GM23338 (cell line): ENCODE data around the gene COL4A2. TPM values are rescaled to one million over a fixed set of nuclear protein-coding genes. Genes with fewer than 3 reads are reported as not detected.

ENCODE experiments used
- ATAC-seq: fragments of 200-7000 bp; cut with Tn5 transposase; 3 replicates; pipeline ENCODE4 v1.9.1; 2020
- DNase-seq: peaks from one replicate; pipeline ENCODE4 v3.0.0-alpha.2; 2015; ENCODE audit warnings: low spot score
- H2AFZ ChIP-seq: fragments of 200-600 bp; sonication (generic); 2 replicates; pipeline ENCODE4 v1.8.0; 2016; ENCODE audit warnings: antibody characterized with exemption, mild to moderate bottlenecking, moderate library complexity
- H3F3A ChIP-seq: fragments of 200-600 bp; sonication (generic); replicated peaks from 2 replicates; pipeline ENCODE4 v1.8.0; 2017; ENCODE audit warnings: antibody characterized with exemption, mixed run types, low read depth
- H3K27ac ChIP-seq: fragments of 200-600 bp; sonication (generic); 2 replicates; pipeline ENCODE4 v1.6.1; 2016; ENCODE audit warnings: low read depth
- H3K27me3 ChIP-seq: fragments of 200-600 bp; sonication (generic); 2 replicates; pipeline ENCODE4 v1.8.0; 2016; ENCODE audit warnings: mild to moderate bottlenecking, mixed run types, moderate library complexity; ENCODE audit not compliant: insufficient read depth
- H3K36me3 ChIP-seq: fragments of 200-600 bp; sonication (generic); 2 replicates; pipeline ENCODE4 v1.8.0; 2016; ENCODE audit warnings: mild to moderate bottlenecking; ENCODE audit not compliant: insufficient read depth
- H3K4me1 ChIP-seq: fragments of 200-600 bp; sonication (generic); 2 replicates; pipeline ENCODE4 v1.8.0; 2016; ENCODE audit warnings: mild to moderate bottlenecking, moderate library complexity; ENCODE audit not compliant: insufficient read depth
- H3K4me2 ChIP-seq: fragments of 200-600 bp; sonication (generic); 2 replicates; pipeline ENCODE4 v1.7.1; 2017; ENCODE audit warnings: mixed run types
- H3K4me3 ChIP-seq: fragments of 200-600 bp; sonication (generic); 2 replicates; pipeline ENCODE4 v1.6.1; 2016; ENCODE audit warnings: mixed run types
- H3K79me2 ChIP-seq: fragments of 200-600 bp; sonication (generic); replicated peaks from 2 replicates; pipeline ENCODE4 v1.8.0; 2017; ENCODE audit warnings: mild to moderate bottlenecking; ENCODE audit not compliant: insufficient read depth
- H3K9me2 ChIP-seq: fragments of 200-600 bp; sonication (generic); 2 replicates; pipeline ENCODE4 v1.8.0; 2017; ENCODE audit not compliant: insufficient read depth
- H4K20me1 ChIP-seq: fragments of 200-600 bp; sonication (generic); replicated peaks from 2 replicates; pipeline ENCODE4 v1.8.0; 2017; ENCODE audit warnings: mild to moderate bottlenecking; ENCODE audit not compliant: insufficient read depth
- H3K27ac Mint-ChIP-seq: 2 replicates; pipeline ENCODE4 v1.8.0; 2020; ENCODE audit warnings: inconsistent platforms, mild to moderate bottlenecking, moderate library complexity, mixed read lengths
- H3K27me3 Mint-ChIP-seq: 3 replicates; pipeline ENCODE4 v1.8.0; 2022; ENCODE audit warnings: low read depth, mild to moderate bottlenecking, moderate library complexity, mixed read lengths, inconsistent platforms; ENCODE audit not compliant: insufficient read depth, poor library complexity
- H3K36me3 Mint-ChIP-seq: 3 replicates; pipeline ENCODE4 v1.8.0; 2021; ENCODE audit warnings: low read depth, mild to moderate bottlenecking, inconsistent platforms, moderate library complexity, mixed read lengths
- H3K4me1 Mint-ChIP-seq: 3 replicates; pipeline ENCODE4 v1.8.0; 2020; ENCODE audit warnings: mild to moderate bottlenecking, inconsistent platforms, mixed read lengths
- H3K4me3 Mint-ChIP-seq: 3 replicates; pipeline ENCODE4 v1.8.0; 2021; ENCODE audit warnings: moderate library complexity, mild to moderate bottlenecking, inconsistent platforms, mixed read lengths
- H3K9me3 Mint-ChIP-seq: 3 replicates; pipeline ENCODE4 v1.8.0; 2020; ENCODE audit warnings: moderate library complexity, mild to moderate bottlenecking, inconsistent platforms, mixed read lengths
- ETS1 ChIP-seq: IDR thresholded peaks from 2 replicates; pipeline ENCODE4 v1.6.1; 2016; ENCODE audit warnings: antibody characterized with exemption
- EZH2 ChIP-seq: fragments of 200-600 bp; sonication (generic); IDR thresholded peaks from one replicate; pipeline ENCODE4 v1.8.0; 2017; ENCODE audit warnings: antibody characterized with exemption, mild to moderate bottlenecking, low read depth; ENCODE audit not compliant: unreplicated experiment
- EZH2phosphoT487 ChIP-seq: fragments of 200-600 bp; sonication (generic); IDR thresholded peaks from one replicate; pipeline ENCODE4 v1.8.1; 2018; ENCODE audit warnings: antibody characterized with exemption; ENCODE audit not compliant: unreplicated experiment
- JUNB ChIP-seq: IDR thresholded peaks from one replicate; pipeline ENCODE4 v1.6.1; 2016; ENCODE audit warnings: antibody characterized with exemption; ENCODE audit not compliant: unreplicated experiment
- POLR2AphosphoS5 ChIP-seq: IDR thresholded peaks from 2 replicates; pipeline ENCODE4 v1.6.1; 2016; ENCODE audit warnings: antibody characterized with exemption, low read depth
- STAT1 ChIP-seq: IDR thresholded peaks from one replicate; pipeline ENCODE4 v1.6.1; 2016; ENCODE audit warnings: antibody characterized with exemption; ENCODE audit not compliant: unreplicated experiment
- ZNF114 ChIP-seq: fragments of 250-450 bp; sonication (Bioruptor Pico); IDR thresholded peaks from 2 replicates; pipeline ENCODE4 v1.5.0; 2020; ENCODE audit warnings: mild to moderate bottlenecking, moderate library complexity
- ZNF331 ChIP-seq: fragments of 250-450 bp; sonication (Bioruptor Pico); IDR thresholded peaks from 2 replicates; pipeline ENCODE4 v1.5.0; 2020; ENCODE audit warnings: low read depth, mild to moderate bottlenecking, moderate library complexity
- ZNF462 ChIP-seq: fragments of 250-450 bp; sonication (Bioruptor Pico); IDR thresholded peaks from 2 replicates; pipeline ENCODE4 v1.5.0; 2020; ENCODE audit warnings: mild to moderate bottlenecking, moderate library complexity
- polyA plus RNA-seq: library from polyadenylated mRNA; unstranded; fragments of >200 nt; fragmentation: Nextera tagmentation; extraction: Ambion mirVana; gene quantifications from 2 replicates; pipeline ENCODE4 v1.2.1, GENCODE V29; 2016
- total RNA-seq: library from RNA; depleted of rRNA; stranded (reverse); fragments of >200 nt; shearing (Covaris generic); gene quantifications from 2 replicates; pipeline ENCODE4 v1.2.3, GENCODE V29; 2014

Gene COL4A2
- total and polyA plus RNA-seq, 2 experiments from 2014 or later: 37.4 to 131 TPM

DNA sequence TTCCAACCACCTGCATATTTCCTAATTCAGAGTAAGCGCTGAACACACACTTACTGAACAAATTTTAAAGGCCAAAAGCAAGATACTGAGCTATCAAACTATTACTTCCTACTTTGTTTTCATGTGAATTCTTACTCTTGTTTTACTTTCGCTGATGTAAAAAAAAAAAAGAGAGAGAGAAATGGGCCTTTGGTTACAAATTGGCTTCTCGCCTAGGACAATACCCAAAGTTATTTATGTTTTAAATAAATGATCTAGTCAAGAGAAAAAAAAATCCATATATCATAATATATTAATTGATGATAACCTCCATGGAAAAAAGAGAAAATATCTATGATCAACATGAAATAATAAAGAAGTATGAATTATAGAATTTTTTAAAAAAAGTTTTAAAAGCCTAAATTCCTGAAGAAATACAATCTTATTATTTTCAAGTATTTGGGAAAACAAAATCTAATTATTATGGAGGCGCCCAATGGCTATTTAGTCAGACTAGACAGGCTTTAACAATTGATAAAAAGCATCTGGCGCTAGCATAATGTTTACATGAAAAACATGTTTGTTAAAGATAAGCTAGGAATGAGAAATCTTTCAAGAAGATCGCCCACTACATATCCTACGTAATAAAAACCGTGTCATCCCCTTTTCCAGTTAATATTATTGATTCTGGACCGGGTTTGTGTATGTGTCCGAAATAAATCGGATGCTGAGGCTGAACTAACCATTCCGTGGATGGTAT lies 9.1 kb upstream of the COL4A2 start:
- ATAC-seq (no peak), DNase-seq (no peak)
- peak overlapping the region; percentile 36; the same call in 1 of the 2 replicates for H3K4me3 ChIP-seq
- no peaks in the 10 kb centered on the region; the same call in 1 of the 2 replicates for H4K20me1 ChIP-seq
- peaks cover 5% of the 10 kb centered on the region for H3K27me3 Mint-ChIP-seq
- peak overlapping the region; percentile 63; the same call in 1 of the 2 replicates for H2AFZ ChIP-seq
- no peaks in the 10 kb centered on the region for H3K36me3 ChIP-seq
- no peaks in the 10 kb centered on the region; the same call in 1 of the 2 replicates for H3K9me2 ChIP-seq
- peaks cover 29% of the 10 kb centered on the region for H3K4me1 ChIP-seq
- H3K4me1 Mint-ChIP-seq: peaks cover 34% of the 10 kb centered on the region
- peaks cover 54% of the 10 kb centered on the region for H3K79me2 ChIP-seq
- H3K4me2 ChIP-seq: peak overlapping the region; percentile 66
- no peaks in the 10 kb centered on the region for H3K27me3 ChIP-seq
- H3F3A ChIP-seq: 0 out of 2 replicates have a peak, but pooled peaks cover 5% of the 10 kb centered on the region
- no peaks in the 10 kb centered on the region; the same call in 2 of the 3 replicates for H3K36me3 Mint-ChIP-seq
- H3K27ac Mint-ChIP-seq: no peak overlapping the region
- H3K4me3 Mint-ChIP-seq: no peak overlapping the region
- H3K27ac ChIP-seq: no peak overlapping the region
- H3K9me3 Mint-ChIP-seq: no peaks in the 10 kb centered on the region
- TF ChIP-seq EZH2 (no peak), ZNF114 (CRISPR knock-in tag) (no peak), ETS1 (no peak), JUNB (no peak), POLR2AphosphoS5 (no peak), STAT1 (no peak), EZH2phosphoT487 (no peak), ZNF462 (CRISPR knock-in tag) (no peak), ZNF331 (CRISPR knock-in tag) (no peak)
